SK-N-SH (cell line): ENCODE results near the gene VMAC. TPM values are rescaled to one million over a fixed set of nuclear protein-coding genes. Genes with fewer than 3 reads are reported as not detected.

ENCODE experiments used
- CTCF ChIA-PET: fragments of 300-600, 350-600 bp; formaldehyde crosslinking; extraction: SDS; loops from one replicate; lab custom pipeline; 2021; lab: Yijun Ruan, JAX
- POLR2A ChIA-PET: fragments of 350-600 bp; sonication (Branson Sonifier 250); formaldehyde crosslinking; extraction: SDS; loops from one replicate; lab custom pipeline; 2020; ENCODE audit warnings: antibody characterized with exemption, inconsistent platforms; lab: Yijun Ruan, JAX
- DNase-seq: peaks from one replicate; pipeline ENCODE4 v3.0.0; 2012
- H2AFZ ChIP-seq: fragments of 200-600 bp; sonication (generic); 2 replicates; pipeline ENCODE4 v1.8.1; 2016; ENCODE audit warnings: antibody characterized with exemption, mild to moderate bottlenecking, low read depth
- H3F3A ChIP-seq: fragments of 200-600 bp; sonication (generic); replicated peaks from 2 replicates; pipeline ENCODE3; 2016; ENCODE audit warnings: antibody characterized with exemption, mild to moderate bottlenecking; ENCODE audit not compliant: insufficient read depth
- H3K27ac ChIP-seq, 2 experiments: fragments of 200-500 bp in 1 of 2; fragments of 200-600 bp in 1 of 2; sonication (Bioruptor generic) in 1 of 2; sonication (generic), shearing (Covaris generic) in 1 of 2; 2 replicates each; pipeline versions ENCODE4 v1.5.1 to v1.6.1; 2014 to 2016; ENCODE audit warnings: low read depth in 2 of 2, inconsistent platforms in 1 of 2, low read length in 1 of 2, mild to moderate bottlenecking in 1 of 2, mixed read lengths in 1 of 2
- H3K27me3 ChIP-seq: fragments of 200-600 bp; sonication (generic), shearing (Covaris generic); 2 replicates; pipeline ENCODE4 v1.6.1; 2016; ENCODE audit warnings: mixed run types; ENCODE audit not compliant: insufficient read depth
- H3K36me3 ChIP-seq, 2 experiments: fragments of 200-500 bp in 1 of 2; fragments of 200-600 bp in 1 of 2; sonication (Bioruptor generic) in 1 of 2; sonication (generic) in 1 of 2; replicated peaks in 1 of 2; 2 replicates each; pipeline versions ENCODE3 to v1.5.1; 2014 to 2016; ENCODE audit warnings: low read length in 1 of 2, mild to moderate bottlenecking in 1 of 2; ENCODE audit not compliant: insufficient read depth in 2 of 2, control insufficient read depth in 1 of 2
- H3K4me1 ChIP-seq, 2 experiments: fragments of 200-500 bp in 1 of 2; fragments of 200-600 bp in 1 of 2; sonication (Bioruptor generic) in 1 of 2; sonication (generic), shearing (Covaris generic) in 1 of 2; 2 replicates each; pipeline versions ENCODE4 v1.5.1 to v1.6.1; 2014 to 2016; ENCODE audit warnings: low read depth in 1 of 2, low read length in 1 of 2, mixed run types in 1 of 2; ENCODE audit not compliant: insufficient read depth in 2 of 2, control insufficient read depth in 1 of 2
- H3K4me2 ChIP-seq: fragments of 200-600 bp; sonication (generic), shearing (Covaris generic); 2 replicates; pipeline ENCODE4 v1.6.1; 2017; ENCODE audit warnings: mixed run types
- H3K4me3 ChIP-seq, 2 experiments: fragments of 200-500 bp in 1 of 2; fragments of 200-600 bp in 1 of 2; sonication (Bioruptor generic) in 1 of 2; sonication (generic), shearing (Covaris generic) in 1 of 2; 2 replicates each; pipeline versions ENCODE4 v1.5.1 to v1.8.1; 2014 to 2016; ENCODE audit warnings: low read depth in 2 of 2, inconsistent platforms in 1 of 2, low read length in 1 of 2, mild to moderate bottlenecking in 1 of 2, mixed read lengths in 1 of 2, moderate library complexity in 1 of 2
- H3K79me2 ChIP-seq: fragments of 200-600 bp; sonication (generic); 2 replicates; pipeline ENCODE4 v1.8.1; 2017; ENCODE audit warnings: mild to moderate bottlenecking; ENCODE audit not compliant: insufficient read depth
- H3K9ac ChIP-seq: fragments of 200-600 bp; sonication (generic); 2 replicates; pipeline ENCODE4 v1.6.1; 2017; ENCODE audit warnings: mixed run types
- H3K9me2 ChIP-seq: fragments of 200-600 bp; sonication (generic); 2 replicates; pipeline ENCODE4 v1.6.1; 2017; ENCODE audit warnings: mixed run types
- H3K9me3 ChIP-seq: fragments of 200-600 bp; sonication (generic); 2 replicates; pipeline ENCODE4 v1.6.1; 2017; ENCODE audit warnings: mixed run types, mild to moderate bottlenecking, moderate library complexity
- H4K20me1 ChIP-seq: fragments of 200-600 bp; sonication (generic); 2 replicates; pipeline ENCODE4 v1.6.1; 2017; ENCODE audit warnings: mild to moderate bottlenecking, mixed run types; ENCODE audit not compliant: insufficient read depth
- ELF1 ChIP-seq: IDR thresholded peaks from 2 replicates; pipeline ENCODE4 v1.4.0; 2012
- EZH2phosphoT487 ChIP-seq: fragments of 200-600 bp; sonication (generic); IDR thresholded peaks from 2 replicates; pipeline ENCODE4 v1.6.1; 2017; ENCODE audit warnings: low read depth, mixed run types, mild to moderate bottlenecking, antibody characterized with exemption, moderate library complexity, borderline replicate concordance
- FOSL2 ChIP-seq: IDR thresholded peaks from 2 replicates; pipeline ENCODE4 v1.4.0; 2012; ENCODE audit warnings: low read depth, mild to moderate bottlenecking, moderate library complexity, borderline replicate concordance
- GABPA ChIP-seq: IDR thresholded peaks from 2 replicates; pipeline ENCODE4 v1.4.0; 2012; ENCODE audit warnings: low read depth, mild to moderate bottlenecking
- GATA2 ChIP-seq: sonication (generic); formaldehyde crosslinking; IDR thresholded peaks from 2 replicates; pipeline ENCODE4 v1.5.0; 2020; ENCODE audit warnings: mild to moderate bottlenecking, missing genetic modification reagents
- NFIC ChIP-seq: IDR thresholded peaks from 2 replicates; pipeline ENCODE4 v1.4.0; 2012; ENCODE audit warnings: borderline replicate concordance
- RAD21 ChIP-seq: IDR thresholded peaks from 2 replicates; pipeline ENCODE4 v1.6.1; 2012; ENCODE audit warnings: mild to moderate bottlenecking, low read length
- RXRA ChIP-seq: IDR thresholded peaks from 2 replicates; pipeline ENCODE4 v1.4.0; 2012; ENCODE audit warnings: low read depth, mild to moderate bottlenecking, borderline replicate concordance
- SMC3 ChIP-seq: IDR thresholded peaks from 2 replicates; pipeline ENCODE4 v1.6.1; 2012; ENCODE audit warnings: low read depth, low read length, improper control_type of control experiment
- TCF12 ChIP-seq: IDR thresholded peaks from 2 replicates; pipeline ENCODE4 v1.4.0; 2012
- TEAD4 ChIP-seq: IDR thresholded peaks from 2 replicates; pipeline ENCODE4 v1.4.0; 2012; ENCODE audit warnings: mild to moderate bottlenecking, borderline replicate concordance; ENCODE audit not compliant: insufficient read depth
- YY1 ChIP-seq: IDR thresholded peaks from 2 replicates; pipeline ENCODE4 v1.4.0; 2012; ENCODE audit warnings: low read depth, mild to moderate bottlenecking
- WGBS: methylation state at CpG from one replicate; pipeline ENCODE4 v1.1.6; 2017; ENCODE audit warnings: low lambda C conversion rate; 5-methylcytosine and 5-hydroxymethylcytosine counted together
- polyA plus RNA-seq, 3 experiments: library from polyadenylated mRNA; depleted of rRNA; stranded (reverse); fragments of >200 nt; gene quantifications; 2 replicates each; pipeline ENCODE4 v1.2.3, GENCODE V29; 2012
- TF ChIP-seq, protein P1 (sequence below): fragments of 150-350 bp; IDR thresholded peaks from 2 replicates; pipeline ENCODE4 v1.6.1; 2016; ENCODE audit warnings: mild to moderate bottlenecking, low read depth, low read length
- TF ChIP-seq, protein P2 (sequence below): IDR thresholded peaks from 2 replicates; pipeline ENCODE4 v1.4.0; 2012; ENCODE audit warnings: low read depth, borderline replicate concordance
- TF ChIP-seq, protein P3 (sequence below): IDR thresholded peaks from 2 replicates; pipeline ENCODE4 v1.4.0; 2012; ENCODE audit warnings: low read depth
- TF ChIP-seq, protein P4 (sequence below): IDR thresholded peaks from 2 replicates; pipeline ENCODE4 v1.6.1; 2012; ENCODE audit warnings: mild to moderate bottlenecking, low read depth, low read length, moderate library complexity

Gene VMAC
- polyA plus RNA-seq, 1 of the 3 experiments (the other 2 are of a cell fraction), result 6.5 TPM

DNA sequence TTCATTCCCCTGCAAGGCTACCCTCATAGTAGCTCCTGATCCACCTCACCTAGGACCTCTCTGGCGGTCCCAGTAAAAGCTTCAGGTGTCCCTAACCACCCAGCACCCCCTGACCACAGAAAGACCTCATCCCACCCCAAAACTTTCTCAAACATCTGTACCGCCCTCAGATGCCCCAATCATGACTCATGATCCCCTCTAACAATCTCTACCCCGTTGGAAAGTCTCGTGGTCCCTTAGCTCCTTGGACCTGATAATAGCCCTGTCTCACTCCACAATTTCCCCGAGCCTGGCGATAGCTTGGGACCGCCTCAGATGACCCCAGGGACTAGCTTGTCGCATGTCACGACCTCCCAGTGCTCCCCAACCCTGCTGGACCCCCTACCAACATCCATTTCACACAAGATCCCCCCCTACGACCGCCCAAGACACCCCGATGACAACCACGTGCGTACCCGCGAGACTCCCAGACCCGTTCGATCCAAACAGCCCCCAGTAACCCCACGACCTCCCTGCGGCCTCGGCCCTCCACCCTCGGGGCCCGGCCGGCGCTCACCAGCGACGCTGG, 1.5 kb upstream of the VMAC start:
- Histone ChIP-seq H3K36me3 (peaks cover 0 to 3% of the 10 kb centered on the region in 2 experiments), H3K79me2 (peaks cover 67% of the 10 kb centered on the region), H3K4me2 (peak overlapping the region; percentile 79), H3K4me3 (peak overlapping the region; percentile 70 to 79), H2AFZ (peak overlapping the region; percentile 67; the same call in 1 of the 2 replicates), H4K20me1 (peaks cover 19% of the 10 kb centered on the region), H3K9ac (peak overlapping the region; percentile 97), H3F3A (no peaks in the 10 kb centered on the region), H3K9me3 (no peaks in the 10 kb centered on the region), H3K27ac (peak overlapping the region; percentile 84 to 88), H3K9me2 (no peaks in the 10 kb centered on the region), H3K27me3 (no peaks in the 10 kb centered on the region), H3K4me1 (peaks cover 0 to 5% of the 10 kb centered on the region in 2 experiments; a peak in 2 of 4 replicates)
- under 1% methylated on average over 27 of the region's 27 CpGs for WGBS
- ChIA-PET CTCF (interaction anchor here (1.0 to 2.8 kb wide), 7 partner anchors 17 to 103 kb away, joined by 3 to 19 read pairs (median 4); no protein-coding TSS in a partner anchor), POLR2A (interaction anchor here (0.9 to 2.0 kb wide), 6 partner anchors 8 to 112 kb away, joined by 3 to 8 read pairs (median 4); partner anchors contain the start of gene DUS3L)
- DNase-seq, result no peak
- TF ChIP-seq SMC3 (no peak), TCF12 (no peak), EZH2phosphoT487 (no peak), NFIC (no peak), YY1 (no peak), FOSL2 (no peak), RXRA (no peak), TEAD4 (no peak), ELF1 (no peak), RAD21 (no peak), GABPA (no peak), GATA2 (CRISPR knock-in tag) (no peak)
- TF ChIP-seq, protein P1, sequence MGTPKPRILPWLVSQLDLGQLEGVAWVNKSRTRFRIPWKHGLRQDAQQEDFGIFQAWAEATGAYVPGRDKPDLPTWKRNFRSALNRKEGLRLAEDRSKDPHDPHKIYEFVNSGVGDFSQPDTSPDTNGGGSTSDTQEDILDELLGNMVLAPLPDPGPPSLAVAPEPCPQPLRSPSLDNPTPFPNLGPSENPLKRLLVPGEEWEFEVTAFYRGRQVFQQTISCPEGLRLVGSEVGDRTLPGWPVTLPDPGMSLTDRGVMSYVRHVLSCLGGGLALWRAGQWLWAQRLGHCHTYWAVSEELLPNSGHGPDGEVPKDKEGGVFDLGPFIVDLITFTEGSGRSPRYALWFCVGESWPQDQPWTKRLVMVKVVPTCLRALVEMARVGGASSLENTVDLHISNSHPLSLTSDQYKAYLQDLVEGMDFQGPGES, result no peak
- TF ChIP-seq, protein P2, sequence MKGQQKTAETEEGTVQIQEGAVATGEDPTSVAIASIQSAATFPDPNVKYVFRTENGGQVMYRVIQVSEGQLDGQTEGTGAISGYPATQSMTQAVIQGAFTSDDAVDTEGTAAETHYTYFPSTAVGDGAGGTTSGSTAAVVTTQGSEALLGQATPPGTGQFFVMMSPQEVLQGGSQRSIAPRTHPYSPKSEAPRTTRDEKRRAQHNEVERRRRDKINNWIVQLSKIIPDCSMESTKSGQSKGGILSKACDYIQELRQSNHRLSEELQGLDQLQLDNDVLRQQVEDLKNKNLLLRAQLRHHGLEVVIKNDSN, result no peak
- TF ChIP-seq, protein P3, sequence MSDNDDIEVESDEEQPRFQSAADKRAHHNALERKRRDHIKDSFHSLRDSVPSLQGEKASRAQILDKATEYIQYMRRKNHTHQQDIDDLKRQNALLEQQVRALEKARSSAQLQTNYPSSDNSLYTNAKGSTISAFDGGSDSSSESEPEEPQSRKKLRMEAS, result no peak
- TF ChIP-seq, protein P4, sequence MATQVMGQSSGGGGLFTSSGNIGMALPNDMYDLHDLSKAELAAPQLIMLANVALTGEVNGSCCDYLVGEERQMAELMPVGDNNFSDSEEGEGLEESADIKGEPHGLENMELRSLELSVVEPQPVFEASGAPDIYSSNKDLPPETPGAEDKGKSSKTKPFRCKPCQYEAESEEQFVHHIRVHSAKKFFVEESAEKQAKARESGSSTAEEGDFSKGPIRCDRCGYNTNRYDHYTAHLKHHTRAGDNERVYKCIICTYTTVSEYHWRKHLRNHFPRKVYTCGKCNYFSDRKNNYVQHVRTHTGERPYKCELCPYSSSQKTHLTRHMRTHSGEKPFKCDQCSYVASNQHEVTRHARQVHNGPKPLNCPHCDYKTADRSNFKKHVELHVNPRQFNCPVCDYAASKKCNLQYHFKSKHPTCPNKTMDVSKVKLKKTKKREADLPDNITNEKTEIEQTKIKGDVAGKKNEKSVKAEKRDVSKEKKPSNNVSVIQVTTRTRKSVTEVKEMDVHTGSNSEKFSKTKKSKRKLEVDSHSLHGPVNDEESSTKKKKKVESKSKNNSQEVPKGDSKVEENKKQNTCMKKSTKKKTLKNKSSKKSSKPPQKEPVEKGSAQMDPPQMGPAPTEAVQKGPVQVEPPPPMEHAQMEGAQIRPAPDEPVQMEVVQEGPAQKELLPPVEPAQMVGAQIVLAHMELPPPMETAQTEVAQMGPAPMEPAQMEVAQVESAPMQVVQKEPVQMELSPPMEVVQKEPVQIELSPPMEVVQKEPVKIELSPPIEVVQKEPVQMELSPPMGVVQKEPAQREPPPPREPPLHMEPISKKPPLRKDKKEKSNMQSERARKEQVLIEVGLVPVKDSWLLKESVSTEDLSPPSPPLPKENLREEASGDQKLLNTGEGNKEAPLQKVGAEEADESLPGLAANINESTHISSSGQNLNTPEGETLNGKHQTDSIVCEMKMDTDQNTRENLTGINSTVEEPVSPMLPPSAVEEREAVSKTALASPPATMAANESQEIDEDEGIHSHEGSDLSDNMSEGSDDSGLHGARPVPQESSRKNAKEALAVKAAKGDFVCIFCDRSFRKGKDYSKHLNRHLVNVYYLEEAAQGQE, result no peak
